Measurements from ENCODE around the gene TRPM3.

Gene TRPM3

DNA sequence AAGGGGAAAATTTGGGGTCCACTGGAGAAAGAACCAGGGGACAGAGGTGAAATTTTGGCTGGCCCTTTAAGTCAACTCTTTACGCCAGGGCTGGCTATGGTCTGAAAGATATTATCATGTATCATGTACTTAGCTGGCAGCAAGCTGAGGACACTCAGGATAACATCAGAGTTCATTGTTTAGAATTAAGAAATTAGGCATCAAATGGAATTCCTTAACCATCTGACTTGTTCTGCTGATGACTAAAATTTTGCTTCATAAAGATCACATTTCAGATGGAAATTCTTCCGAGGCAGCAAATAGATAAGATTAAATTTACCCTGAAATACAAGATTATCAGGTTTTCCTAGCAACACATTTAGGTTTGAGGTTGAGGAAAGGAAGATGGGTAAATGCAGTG, 437.6 kb downstream of the TRPM3 start:
- peaks cover 3% of the 10 kb centered on the region for H3K4me1 ChIP-seq (ENCODE audit: control insufficient read depth, insufficient read depth, low read length)
- no peaks in the 10 kb centered on the region for H3K9me3 ChIP-seq (replicated peaks; ENCODE audit: low read length)
- H3K4me3 ChIP-seq (ENCODE audit: low read length), result no peak overlapping the region
- H3K27me3 ChIP-seq (ENCODE audit: control insufficient read depth, insufficient read depth, low read length), result peaks cover 2% of the 10 kb centered on the region
- no peak overlapping the region for H3K9ac ChIP-seq (ENCODE audit: low read depth, low read length)
- H3K36me3 ChIP-seq (ENCODE audit: insufficient read depth, low read length), result no peaks in the 10 kb centered on the region
- no peak overlapping the region for H3K4me2 ChIP-seq (ENCODE audit: low read length)

DNA sequence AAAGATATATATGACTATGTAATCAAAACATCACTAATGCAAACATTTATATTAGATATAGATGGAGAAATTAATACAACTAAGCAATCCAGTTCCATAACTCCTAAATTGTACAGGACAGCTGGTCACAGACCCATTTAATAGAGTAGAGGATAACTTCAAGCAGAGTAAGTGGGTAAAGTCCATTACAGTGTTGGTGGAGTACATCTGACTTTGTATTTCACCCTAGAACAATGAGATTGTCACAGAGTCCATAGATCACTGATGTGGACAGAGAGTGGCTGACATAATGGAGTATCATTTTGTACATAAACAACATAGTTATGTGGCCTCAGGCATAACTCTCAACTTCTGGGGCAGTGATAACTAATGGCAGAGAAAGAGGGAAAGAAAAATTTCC, 439.1 kb downstream of the TRPM3 start:
- no peak overlapping the region for H3K9ac ChIP-seq (ENCODE audit: low read depth, low read length)
- H3K9me3 ChIP-seq (replicated peaks; ENCODE audit: low read length), result no peaks in the 10 kb centered on the region
- H3K36me3 ChIP-seq (ENCODE audit: insufficient read depth, low read length), result no peaks in the 10 kb centered on the region
- H3K4me3 ChIP-seq (ENCODE audit: low read length), result no peak overlapping the region
- peaks cover 3% of the 10 kb centered on the region for H3K4me1 ChIP-seq (ENCODE audit: control insufficient read depth, insufficient read depth, low read length)
- H3K4me2 ChIP-seq (ENCODE audit: low read length), result no peak overlapping the region
- H3K27me3 ChIP-seq (ENCODE audit: control insufficient read depth, insufficient read depth, low read length), result no peaks in the 10 kb centered on the region

DNA sequence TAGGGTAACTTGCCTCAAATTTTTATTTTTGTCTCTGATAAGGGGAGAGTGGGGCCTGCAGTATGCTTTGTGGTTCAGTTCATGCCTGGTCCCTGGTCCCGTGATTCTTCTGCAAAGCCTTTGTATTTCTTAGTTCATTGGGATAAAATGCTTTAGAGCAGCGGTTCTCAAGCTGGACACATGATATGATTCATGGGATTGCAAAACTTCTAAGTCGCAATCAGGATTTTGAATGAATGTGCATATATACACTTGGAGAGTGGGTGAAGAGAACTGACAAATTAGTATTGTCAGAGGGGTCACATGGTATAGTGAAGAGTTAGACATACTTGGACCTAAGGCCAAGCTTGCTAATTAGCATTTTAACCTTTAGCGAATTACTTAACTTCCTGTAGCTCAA, 441.6 kb downstream of the TRPM3 start:
- H3K9ac ChIP-seq (ENCODE audit: low read depth, low read length), result no peak overlapping the region
- no peak overlapping the region for H3K4me3 ChIP-seq (ENCODE audit: low read length)
- no peaks in the 10 kb centered on the region for H3K27me3 ChIP-seq (ENCODE audit: control insufficient read depth, insufficient read depth, low read length)
- H3K36me3 ChIP-seq (ENCODE audit: insufficient read depth, low read length), result no peaks in the 10 kb centered on the region
- peaks cover 3% of the 10 kb centered on the region for H3K4me1 ChIP-seq (ENCODE audit: control insufficient read depth, insufficient read depth, low read length)
- no peak overlapping the region for H3K4me2 ChIP-seq (ENCODE audit: low read length)
- H3K9me3 ChIP-seq (replicated peaks; ENCODE audit: low read length), result no peaks in the 10 kb centered on the region

DNA sequence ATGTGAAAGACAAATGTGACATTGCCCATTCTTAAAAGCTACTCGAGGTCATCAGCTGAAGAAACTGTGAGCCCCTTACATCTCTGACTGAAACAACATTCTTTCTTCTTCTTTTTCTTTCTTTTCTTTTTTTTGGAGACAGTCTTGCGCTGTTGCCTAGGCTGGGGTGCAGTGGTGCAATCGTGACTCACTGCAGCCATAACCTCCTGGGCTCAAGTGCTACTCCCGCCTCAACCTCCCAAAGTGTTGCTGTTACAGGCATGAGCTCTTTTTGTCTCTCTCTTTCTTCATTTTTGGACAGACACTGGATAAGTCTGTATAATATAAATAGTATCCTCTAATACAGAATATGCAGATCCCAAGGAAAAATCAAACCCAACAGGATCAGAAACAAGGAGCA, 443.3 kb downstream of the TRPM3 start:
- Histone ChIP-seq H3K4me3 (ENCODE audit: low read length) (no peak overlapping the region), H3K36me3 (ENCODE audit: insufficient read depth, low read length) (no peaks in the 10 kb centered on the region)

DNA sequence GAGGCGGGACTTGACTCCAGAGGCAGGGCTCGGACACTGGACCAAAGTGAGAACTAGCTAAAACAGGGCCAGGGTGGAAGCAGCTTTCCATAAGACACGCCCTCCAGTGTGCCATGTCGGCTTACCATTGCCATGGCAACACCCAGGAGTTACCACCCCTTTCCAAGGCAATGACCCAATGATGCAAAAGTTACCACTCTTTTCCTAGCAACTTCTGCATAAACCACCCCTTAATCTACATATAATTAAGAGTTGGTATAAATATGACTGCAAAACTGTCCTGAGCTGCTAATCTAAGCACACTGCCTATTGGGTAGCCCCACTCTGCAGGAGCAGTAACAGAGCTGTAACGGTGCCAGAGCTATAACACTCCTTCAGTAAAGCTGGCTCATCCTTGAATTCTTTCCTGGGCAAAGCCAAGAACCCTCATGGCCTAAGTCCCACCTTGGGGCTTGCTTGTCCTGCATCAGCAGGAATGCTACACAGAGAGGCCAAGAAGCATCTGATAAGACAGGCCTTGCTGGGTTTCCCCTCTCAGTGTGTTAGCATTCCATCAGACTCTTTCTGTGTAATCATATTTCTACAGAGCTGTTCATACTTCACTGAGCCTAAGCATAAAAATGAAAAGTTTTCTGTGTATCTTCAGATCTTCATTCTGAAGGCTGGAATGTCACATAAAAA, 444.2 kb downstream of the TRPM3 start:
- Histone ChIP-seq H3K9me3 (replicated peaks; ENCODE audit: low read length) (no peaks in the 10 kb centered on the region), H3K4me2 (ENCODE audit: low read length) (no peak overlapping the region), H3K36me3 (ENCODE audit: insufficient read depth, low read length) (no peaks in the 10 kb centered on the region), H3K4me3 (ENCODE audit: low read length) (no peak overlapping the region), H3K4me1 (ENCODE audit: control insufficient read depth, insufficient read depth, low read length) (no peaks in the 10 kb centered on the region), H3K9ac (ENCODE audit: low read depth, low read length) (no peak overlapping the region), H3K27me3 (ENCODE audit: control insufficient read depth, insufficient read depth, low read length) (no peaks in the 10 kb centered on the region)

More for the DNA sequence above, 443.3 kb downstream of the TRPM3 start:
- H3K9me3 ChIP-seq (replicated peaks; ENCODE audit: low read length), result no peaks in the 10 kb centered on the region
- no peak overlapping the region for H3K9ac ChIP-seq (ENCODE audit: low read depth, low read length)
- H3K4me1 ChIP-seq (ENCODE audit: control insufficient read depth, insufficient read depth, low read length), result no peaks in the 10 kb centered on the region
- no peaks in the 10 kb centered on the region for H3K27me3 ChIP-seq (ENCODE audit: control insufficient read depth, insufficient read depth, low read length)
- H3K4me2 ChIP-seq (ENCODE audit: low read length), result no peak overlapping the region

DNA sequence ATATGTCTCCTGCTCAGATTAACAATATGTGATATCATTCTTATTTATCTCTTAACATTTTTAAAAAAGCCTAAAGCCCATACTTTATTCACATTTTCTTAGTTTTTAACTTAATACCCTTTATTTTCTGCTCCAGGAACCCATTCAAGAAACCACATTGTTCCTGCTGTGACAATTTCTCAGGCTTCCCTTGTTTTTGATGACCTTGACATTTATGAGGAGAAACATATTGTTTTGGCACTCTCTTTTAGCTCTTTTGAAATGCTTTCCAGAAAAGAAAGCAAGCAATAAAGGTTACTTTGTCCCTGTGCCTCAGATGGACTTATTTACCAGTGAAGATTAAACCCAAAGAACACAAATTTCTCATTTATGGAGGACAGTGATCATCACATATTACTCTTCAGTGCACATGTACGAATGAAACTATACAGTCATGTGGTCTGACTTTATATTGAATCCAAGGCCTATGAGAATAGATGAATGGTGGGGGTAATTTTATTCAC, 445.5 kb downstream of the TRPM3 start:
- Histone ChIP-seq H3K9ac (ENCODE audit: low read depth, low read length) (no peak overlapping the region), H3K9me3 (replicated peaks; ENCODE audit: low read length) (no peaks in the 10 kb centered on the region), H3K4me3 (ENCODE audit: low read length) (no peak overlapping the region), H3K4me2 (ENCODE audit: low read length) (no peak overlapping the region), H3K4me1 (ENCODE audit: control insufficient read depth, insufficient read depth, low read length) (no peaks in the 10 kb centered on the region), H3K27me3 (ENCODE audit: control insufficient read depth, insufficient read depth, low read length) (no peaks in the 10 kb centered on the region), H3K36me3 (ENCODE audit: insufficient read depth, low read length) (no peaks in the 10 kb centered on the region)

DNA sequence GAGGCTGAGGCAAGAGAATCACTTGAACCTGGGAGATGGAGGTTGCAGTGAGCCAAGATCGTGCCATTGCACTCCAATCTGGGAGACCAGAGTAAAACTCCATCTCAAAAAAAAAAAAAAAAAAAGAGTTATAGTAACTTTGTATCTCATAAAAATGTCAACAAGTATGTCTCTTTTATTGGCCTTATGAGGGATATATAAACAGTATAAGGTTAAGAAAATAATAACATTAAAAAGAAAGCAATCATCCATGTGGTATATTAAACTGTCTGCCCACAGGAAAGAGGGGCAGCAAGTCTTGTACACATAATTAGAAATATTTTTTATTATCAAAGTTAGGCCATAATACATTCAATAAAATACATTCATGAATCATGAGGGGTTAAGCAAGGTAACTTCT, 447.6 kb downstream of the TRPM3 start:
- Histone ChIP-seq H3K4me2 (ENCODE audit: low read length) (no peak overlapping the region), H3K4me3 (ENCODE audit: low read length) (no peak overlapping the region), H3K36me3 (ENCODE audit: insufficient read depth, low read length) (no peaks in the 10 kb centered on the region), H3K4me1 (ENCODE audit: control insufficient read depth, insufficient read depth, low read length) (no peaks in the 10 kb centered on the region), H3K9ac (ENCODE audit: low read depth, low read length) (no peak overlapping the region), H3K9me3 (replicated peaks; ENCODE audit: low read length) (no peaks in the 10 kb centered on the region), H3K27me3 (ENCODE audit: control insufficient read depth, insufficient read depth, low read length) (no peaks in the 10 kb centered on the region)

DNA sequence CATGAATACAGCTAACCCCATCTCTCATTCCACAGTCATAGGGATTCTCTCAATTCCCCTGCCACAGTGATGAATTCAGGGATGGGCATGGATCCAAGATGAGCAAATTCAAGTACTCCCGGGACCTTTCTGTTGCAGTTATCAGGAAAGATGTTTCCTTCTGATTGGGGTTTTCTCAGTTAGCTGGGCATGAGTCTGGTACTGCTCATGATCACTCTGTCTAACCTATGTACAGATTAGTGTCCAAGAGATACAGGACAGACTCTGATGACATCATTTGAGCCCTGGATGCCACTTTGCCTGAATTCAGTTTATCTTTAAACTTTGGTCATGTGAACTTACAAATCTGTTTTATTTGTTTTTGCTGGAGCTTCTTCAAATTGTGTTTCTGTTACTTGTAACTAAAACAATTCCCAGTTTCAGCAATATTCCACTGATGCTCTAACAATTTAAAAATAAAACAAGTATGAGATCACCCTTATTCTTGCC, 449.2 kb downstream of the TRPM3 start:
- Histone ChIP-seq H3K4me3 (ENCODE audit: low read length) (no peak overlapping the region), H3K9me3 (replicated peaks; ENCODE audit: low read length) (no peaks in the 10 kb centered on the region), H3K36me3 (ENCODE audit: insufficient read depth, low read length) (no peaks in the 10 kb centered on the region), H3K4me1 (ENCODE audit: control insufficient read depth, insufficient read depth, low read length) (no peaks in the 10 kb centered on the region), H3K9ac (ENCODE audit: low read depth, low read length) (no peak overlapping the region), H3K4me2 (ENCODE audit: low read length) (no peak overlapping the region), H3K27me3 (ENCODE audit: control insufficient read depth, insufficient read depth, low read length) (no peaks in the 10 kb centered on the region)

DNA sequence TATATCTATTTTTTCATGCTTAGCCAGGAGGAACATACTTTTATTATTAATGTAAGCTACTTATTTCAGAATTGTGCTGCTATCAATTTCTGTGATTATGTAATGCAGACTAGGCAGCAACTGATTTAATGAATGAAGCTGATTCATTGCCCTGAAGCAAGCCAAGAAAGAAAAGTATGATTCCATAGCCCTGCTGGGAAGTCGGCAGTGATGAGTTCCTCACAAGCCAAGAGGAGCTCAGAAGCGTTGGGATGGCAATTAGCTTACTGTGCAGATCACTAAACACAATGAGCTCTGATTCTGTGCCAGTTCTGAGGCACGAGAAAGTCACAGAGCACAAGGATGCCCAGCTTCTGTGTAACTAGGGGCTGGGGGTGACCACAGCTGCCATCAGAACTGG, 452.7 kb downstream of the TRPM3 start:
- no peaks in the 10 kb centered on the region for H3K27me3 ChIP-seq (ENCODE audit: control insufficient read depth, insufficient read depth, low read length)
- no peak overlapping the region for H3K4me2 ChIP-seq (ENCODE audit: low read length)
- H3K9me3 ChIP-seq (replicated peaks; ENCODE audit: low read length), result no peaks in the 10 kb centered on the region
- no peak overlapping the region for H3K4me3 ChIP-seq (ENCODE audit: low read length)
- H3K4me1 ChIP-seq (ENCODE audit: control insufficient read depth, insufficient read depth, low read length), result no peaks in the 10 kb centered on the region
- H3K36me3 ChIP-seq (ENCODE audit: insufficient read depth, low read length), result no peaks in the 10 kb centered on the region
- no peak overlapping the region for H3K9ac ChIP-seq (ENCODE audit: low read depth, low read length)

DNA sequence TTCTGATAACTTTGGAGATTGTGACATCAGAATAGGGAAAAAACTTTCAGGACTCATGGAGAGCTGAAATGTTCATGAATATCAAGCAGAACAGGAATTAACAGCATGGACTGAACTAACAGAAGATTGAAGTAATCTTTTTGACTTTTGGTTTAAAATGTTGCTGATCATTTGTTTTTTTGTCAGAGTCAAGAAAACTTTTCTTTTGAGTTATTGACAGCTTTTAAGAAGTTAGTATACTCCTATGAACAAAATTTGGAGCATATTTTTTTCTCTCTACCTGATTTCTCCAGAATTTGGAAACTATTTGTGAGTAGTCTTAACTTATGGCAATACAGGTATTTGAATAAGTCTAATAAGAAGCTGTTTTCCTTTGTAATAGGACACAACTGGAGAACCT, 462.7 kb downstream of the TRPM3 start:
- Histone ChIP-seq H3K36me3 (ENCODE audit: insufficient read depth, low read length) (no peaks in the 10 kb centered on the region), H3K9ac (ENCODE audit: low read depth, low read length) (no peak overlapping the region), H3K4me1 (ENCODE audit: control insufficient read depth, insufficient read depth, low read length) (no peaks in the 10 kb centered on the region), H3K9me3 (replicated peaks; ENCODE audit: low read length) (no peaks in the 10 kb centered on the region), H3K4me2 (ENCODE audit: low read length) (no peak overlapping the region), H3K4me3 (ENCODE audit: low read length) (no peak overlapping the region), H3K27me3 (ENCODE audit: control insufficient read depth, insufficient read depth, low read length) (peaks cover 3% of the 10 kb centered on the region)

DNA sequence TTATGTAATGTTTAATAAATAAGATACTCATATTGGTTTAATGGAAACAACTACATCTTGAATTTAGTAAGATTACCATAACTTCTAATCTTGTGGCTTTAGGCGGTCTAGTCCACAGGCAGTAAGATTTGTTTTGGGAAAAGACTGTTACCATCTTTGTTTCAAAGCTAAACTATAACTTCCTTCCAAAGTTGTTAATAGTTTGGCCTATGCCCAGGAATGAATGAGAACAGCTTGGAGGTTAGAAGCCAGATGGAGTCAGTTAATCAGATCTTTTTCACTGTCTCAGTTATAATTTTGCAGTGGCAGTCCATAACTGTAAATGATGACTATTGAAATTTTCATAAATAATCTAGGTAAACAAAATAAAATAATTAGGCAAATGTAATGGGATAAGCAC, 465.1 kb downstream of the TRPM3 start:
- Histone ChIP-seq H3K4me3 (ENCODE audit: low read length) (no peak overlapping the region), H3K4me1 (ENCODE audit: control insufficient read depth, insufficient read depth, low read length) (no peaks in the 10 kb centered on the region), H3K27me3 (ENCODE audit: control insufficient read depth, insufficient read depth, low read length) (peaks cover 10% of the 10 kb centered on the region), H3K4me2 (ENCODE audit: low read length) (no peak overlapping the region), H3K9ac (ENCODE audit: low read depth, low read length) (no peak overlapping the region), H3K9me3 (replicated peaks; ENCODE audit: low read length) (no peaks in the 10 kb centered on the region), H3K36me3 (ENCODE audit: insufficient read depth, low read length) (no peaks in the 10 kb centered on the region)

DNA sequence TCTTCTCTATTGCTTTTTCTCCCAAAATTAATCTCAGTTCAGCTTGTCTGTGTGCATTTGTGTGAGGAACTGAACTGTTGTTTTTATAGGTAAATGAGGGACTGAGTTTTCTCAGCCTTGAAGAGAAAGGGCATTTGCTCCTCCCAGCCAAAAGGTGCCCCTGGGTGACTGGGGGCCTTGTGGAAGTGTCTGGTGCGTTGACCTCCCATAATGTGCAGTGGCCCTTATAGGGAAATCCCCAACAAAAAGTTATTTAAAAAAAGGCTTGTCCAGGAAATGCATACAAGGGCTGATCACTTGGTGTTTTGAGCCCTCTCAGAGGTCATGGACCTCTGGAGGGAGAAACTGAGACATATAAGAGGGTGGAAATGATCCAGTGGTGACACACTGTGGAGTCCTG, 467.3 kb downstream of the TRPM3 start:
- H3K9me3 ChIP-seq (replicated peaks; ENCODE audit: low read length), result no peaks in the 10 kb centered on the region
- H3K4me2 ChIP-seq (ENCODE audit: low read length), result no peak overlapping the region
- H3K36me3 ChIP-seq (ENCODE audit: insufficient read depth, low read length), result no peaks in the 10 kb centered on the region
- H3K4me1 ChIP-seq (ENCODE audit: control insufficient read depth, insufficient read depth, low read length), result no peaks in the 10 kb centered on the region
- peaks cover 7% of the 10 kb centered on the region for H3K27me3 ChIP-seq (ENCODE audit: control insufficient read depth, insufficient read depth, low read length)
- H3K4me3 ChIP-seq (ENCODE audit: low read length), result no peak overlapping the region
- no peak overlapping the region for H3K9ac ChIP-seq (ENCODE audit: low read depth, low read length)

All from skeletal muscle satellite cell (primary cell).